Caco-2 (cell line): ENCODE data around the gene TNS4. TPM values are rescaled to one million over a fixed set of nuclear protein-coding genes. Genes with fewer than 3 reads are reported as not detected.

Source experiments
- BruUV-seq: library from RNA; stranded (reverse); fragments of 400-500 nt; replicated peaks from 2 replicates; lab custom pipeline; 2021; lab: Mats Ljungman, UMichigan
- CTCF ChIA-PET: fragments of 300-600 bp; sonication (Branson Sonifier 250); formaldehyde crosslinking; loops from one replicate; lab custom pipeline; 2022; ENCODE audit warnings: antibody characterized with exemption; lab: Charles Lee
- POLR2A ChIA-PET: fragments of 300-600 bp; sonication (Branson Sonifier 250); formaldehyde crosslinking; loops from one replicate; lab custom pipeline; 2022; ENCODE audit warnings: antibody characterized with exemption; lab: Charles Lee
- DNase-seq, 2 experiments: peaks; one replicate each; pipeline versions ENCODE4 v3.0.0 to v3.0.0-alpha.2; 2020 to 2022
- H3K27me3 ChIP-seq: replicated peaks from 2 replicates; pipeline ENCODE4 v1.6.0; 2011; ENCODE audit warnings: low read length; ENCODE audit not compliant: control insufficient read depth, insufficient read depth
- H3K36me3 ChIP-seq: 2 replicates; pipeline ENCODE4 v1.5.1; 2011; ENCODE audit warnings: low read length; ENCODE audit not compliant: control insufficient read depth, insufficient read depth
- H3K4me1 ChIP-seq: fragments of 250-450 bp; sonication (Bioruptor Pico); 2 replicates; pipeline ENCODE4 v1.5.1; 2020; ENCODE audit warnings: mild to moderate bottlenecking
- H3K4me3 ChIP-seq: 2 replicates; pipeline ENCODE4 v1.5.1; 2011; ENCODE audit warnings: low read depth, mild to moderate bottlenecking, control low read depth, low read length
- H3K9me3 ChIP-seq: fragments of 250-450 bp; sonication (Bioruptor Pico); 2 replicates; pipeline ENCODE4 v1.5.1; 2020; ENCODE audit warnings: mild to moderate bottlenecking, moderate library complexity
- H3K27ac Mint-ChIP-seq: one replicate; pipeline ENCODE4 v1.8.0; 2022; ENCODE audit warnings: mixed read lengths; ENCODE audit not compliant: unreplicated experiment
- H3K27me3 Mint-ChIP-seq: one replicate; pipeline ENCODE4 v1.8.0; 2022; ENCODE audit warnings: mixed read lengths; ENCODE audit not compliant: insufficient read depth, unreplicated experiment
- H3K36me3 Mint-ChIP-seq: one replicate; pipeline ENCODE4 v1.8.0; 2022; ENCODE audit warnings: mild to moderate bottlenecking, mixed read lengths; ENCODE audit not compliant: insufficient read depth, unreplicated experiment
- H3K4me1 Mint-ChIP-seq: one replicate; pipeline ENCODE4 v1.8.0; 2022; ENCODE audit warnings: low read depth, mixed read lengths; ENCODE audit not compliant: unreplicated experiment
- H3K4me3 Mint-ChIP-seq: one replicate; pipeline ENCODE4 v1.8.0; 2022; ENCODE audit warnings: mild to moderate bottlenecking, moderate library complexity, mixed read lengths; ENCODE audit not compliant: unreplicated experiment
- H3K9me3 Mint-ChIP-seq: one replicate; pipeline ENCODE4 v1.8.0; 2022; ENCODE audit warnings: mixed read lengths; ENCODE audit not compliant: unreplicated experiment
- CTCF ChIP-seq, 2 experiments: fragments of 200-600 bp in 1 of 2; IDR thresholded peaks; 1 replicate in 1 of 2; 2 replicates in 1 of 2; pipeline versions ENCODE4 v1.5.1 to v1.8.0; 2011 to 2022; ENCODE audit warnings: antibody characterized with exemption in 1 of 2, control low read depth in 1 of 2, inconsistent platforms in 1 of 2, low read depth in 1 of 2, low read length in 1 of 2, mild to moderate bottlenecking in 1 of 2, moderate library complexity in 1 of 2; ENCODE audit not compliant: insufficient read depth in 1 of 2, severe bottlenecking in 1 of 2, unreplicated experiment in 1 of 2
- intact Hi-C: fragments of 100-400 bp; cut with micrococcal nuclease; formaldehyde crosslinking; loops from one replicate; pipeline ENCODE4 v1.10.0; 2022; ENCODE audit not compliant: unreplicated experiment
- total RNA-seq: library from RNA; stranded (reverse); gene quantifications from 2 replicates; pipeline ENCODE4 v1.2.3, GENCODE V29; 2022

The TNS4 gene
- total RNA-seq, 1 experiment from 2014 or later, result not detected

- intact Hi-C loops, result no loop called here
- ChIA-PET POLR2A (no interaction called here), CTCF (interaction anchor here (1.0 kb wide), 1 partner anchor 30 kb away, joined by 3 read pairs; no protein-coding TSS in a partner anchor)
- Mint-ChIP-seq H3K36me3 (no peaks in the 10 kb centered on the region), H3K4me1 (no peaks in the 10 kb centered on the region), H3K27me3 (no peaks in the 10 kb centered on the region), H3K9me3 (peaks cover 9% of the 10 kb centered on the region), H3K27ac (no peak overlapping the region), H3K4me3 (no peak overlapping the region)
- TF ChIP-seq CTCF (IDR thresholded peaks at IDR 0.05; ENCODE audit: insufficient read depth in 1 of 2, low read depth in 1 of 2, low read length in 1 of 2, severe bottlenecking in 1 of 2, unreplicated experiment in 1 of 2), result no peak
- Histone ChIP-seq H3K36me3 (no peaks in the 10 kb centered on the region), H3K4me1 (0 out of 2 replicates have a peak, but pooled peaks cover 9% of the 10 kb centered on the region), H3K9me3 (peaks cover 9% of the 10 kb centered on the region), H3K4me3 (no peak overlapping the region), H3K27me3 (no peaks in the 10 kb centered on the region)
- DNase-seq, result no peak
- BruUV-seq, result no TSS peak
Measured at GRCh38 chr17:40529991-40530390, 28.6 kb upstream of the TNS4 start.

- Histone ChIP-seq H3K36me3 (no peaks in the 10 kb centered on the region), H3K4me1 (0 out of 2 replicates have a peak, but pooled peaks cover 9% of the 10 kb centered on the region), H3K4me3 (no peak overlapping the region), H3K27me3 (no peaks in the 10 kb centered on the region), H3K9me3 (peaks cover 11% of the 10 kb centered on the region)
- no peak for TF ChIP-seq CTCF (IDR thresholded peaks at IDR 0.05; ENCODE audit: insufficient read depth in 1 of 2, low read depth in 1 of 2, low read length in 1 of 2, severe bottlenecking in 1 of 2, unreplicated experiment in 1 of 2)
- Mint-ChIP-seq H3K27me3 (no peaks in the 10 kb centered on the region), H3K4me1 (no peaks in the 10 kb centered on the region), H3K9me3 (peaks cover 20% of the 10 kb centered on the region), H3K27ac (no peak overlapping the region), H3K4me3 (no peak overlapping the region), H3K36me3 (peaks cover 6% of the 10 kb centered on the region)
- no TSS peak for BruUV-seq
- intact Hi-C loops, result no loop called here
- POLR2A ChIA-PET, result no interaction called here
- DNase-seq, result no peak
- CTCF ChIA-PET, result interaction anchor here (0.7 kb wide), 1 partner anchor 53 kb away, joined by 3 read pairs; no protein-coding TSS in a partner anchor
Measured at GRCh38 chr17:40528692-40529417, 27.4 kb upstream of the TNS4 start.

- intact Hi-C loops, result no loop called here
- H3K36me3 ChIP-seq, result no peaks in the 10 kb centered on the region
- no TSS peak for BruUV-seq
- H3K27me3 ChIP-seq, result no peaks in the 10 kb centered on the region
- no peak for TF ChIP-seq CTCF (IDR thresholded peaks at IDR 0.05; ENCODE audit: insufficient read depth in 1 of 2, low read depth in 1 of 2, low read length in 1 of 2, severe bottlenecking in 1 of 2, unreplicated experiment in 1 of 2)
- H3K4me1 ChIP-seq, result no peaks in the 10 kb centered on the region
- Mint-ChIP-seq H3K9me3 (peaks cover 30% of the 10 kb centered on the region), H3K4me3 (no peak overlapping the region), H3K4me1 (no peaks in the 10 kb centered on the region), H3K27me3 (no peaks in the 10 kb centered on the region), H3K36me3 (peaks cover 6% of the 10 kb centered on the region), H3K27ac (no peak overlapping the region)
- CTCF ChIA-PET, result no interaction called here
- no peak for DNase-seq
- POLR2A ChIA-PET, result no interaction called here
- no peak overlapping the region for H3K4me3 ChIP-seq
- peaks cover 11% of the 10 kb centered on the region for H3K9me3 ChIP-seq
Measured at GRCh38 chr17:40526668-40527067, 25.2 kb upstream of the TNS4 start.
